Astrocyte of the cerebellum (primary cell): ENCODE measurements around the gene C16orf87.
A peak's percentile ranks its signal among the peaks of the same experiment; 100 is the strongest.

Source experiments
- DNase-seq: peaks from one replicate; pipeline ENCODE4 v3.0.0-alpha.2; 2011; ENCODE audit warnings: low read depth
- H3K4me3 ChIP-seq: 2 replicates; pipeline ENCODE4 v1.5.1; 2011; ENCODE audit warnings: mild to moderate bottlenecking, low read depth, low read length, moderate library complexity
- CTCF ChIP-seq: IDR thresholded peaks from 2 replicates; pipeline ENCODE4 v1.5.1; 2012; ENCODE audit warnings: low read length, low read depth, moderate library complexity, mild to moderate bottlenecking; ENCODE audit errors: missing control alignments
- in situ Hi-C: cut with HindIII; loops from 2 replicates; pipeline ENCODE4 v1.10.0; 2017; ENCODE audit warnings: low sequenced_read_pairs

The C16orf87 gene

GRCh38 chr16:46807336-46807735 lies 23.6 kb downstream of the C16orf87 start:
- no peak for DNase-seq
- in situ Hi-C loops: no loop called here
- no peak overlapping the region for H3K4me3 ChIP-seq
- TF ChIP-seq CTCF: no peak

- TF ChIP-seq CTCF: no peak
- H3K4me3 ChIP-seq: no peak overlapping the region
- in situ Hi-C loops: no loop called here
- no peak for DNase-seq
Observed at GRCh38 chr16:46803373-46803772, 27.6 kb downstream of the C16orf87 start.

GRCh38 chr16:46801428-46802049 lies 29.4 kb downstream of the C16orf87 start:
- in situ Hi-C loops: no loop called here
- peak; percentile 6 for DNase-seq
- TF ChIP-seq CTCF: peak; percentile 20
- H3K4me3 ChIP-seq: no peak overlapping the region

GRCh38 chr16:46800494-46800893 lies 30.5 kb downstream of the C16orf87 start:
- DNase-seq: no peak
- TF ChIP-seq CTCF: no peak
- in situ Hi-C loops: no loop called here
- H3K4me3 ChIP-seq: no peak overlapping the region

GRCh38 chr16:46797501-46797900 lies 33.5 kb downstream of the C16orf87 start:
- no peak overlapping the region for H3K4me3 ChIP-seq
- no peak for TF ChIP-seq CTCF
- DNase-seq: no peak
- in situ Hi-C loops: no loop called here

- TF ChIP-seq CTCF: no peak
- H3K4me3 ChIP-seq: no peak overlapping the region
- DNase-seq: no peak
- in situ Hi-C loops: no loop called here
Observed at GRCh38 chr16:46796764-46797269, 34.2 kb downstream of the C16orf87 start.

GRCh38 chr16:46793841-46794240 lies 37.1 kb downstream of the C16orf87 start:
- TF ChIP-seq CTCF: no peak
- in situ Hi-C loops: no loop called here
- no peak overlapping the region for H3K4me3 ChIP-seq
- DNase-seq: no peak
